H1 (cell line): ENCODE measurements around the gene SSTR5. TPM values are rescaled to one million over a fixed set of nuclear protein-coding genes. Genes with fewer than 3 reads are reported as not detected.

Source experiments
- CTCF ChIA-PET: fragments of 300-600 bp; sonication (Branson Sonifier 250); formaldehyde crosslinking; loops from one replicate; lab custom pipeline; 2021; ENCODE audit not compliant: partially characterized antibody; lab: Charles Lee
- POLR2A ChIA-PET: fragments of 300-600 bp; sonication (Branson Sonifier 250); formaldehyde crosslinking; loops from one replicate; lab custom pipeline; 2021; ENCODE audit warnings: inconsistent platforms; ENCODE audit not compliant: partially characterized antibody; lab: Charles Lee
- DNase-seq, 2 experiments: peaks; one replicate each; pipeline versions ENCODE4 v3.0.0 to v3.0.0-alpha.2; 2010 to 2022; ENCODE audit warnings: low spot score in 2 of 2, low read depth in 1 of 2, mixed read lengths in 1 of 2
- FAIRE-seq: peaks from 2 replicates; lab custom pipeline; 2011; peaks lifted over from hg19 to GRCh38; lab: Jason Lieb, UNC
- H2AFZ ChIP-seq: 2 replicates; pipeline ENCODE4 v1.8.1; 2012; ENCODE audit warnings: low read length, inconsistent platforms
- H2AK5ac ChIP-seq: 2 replicates; pipeline ENCODE4 v1.6.1; 2013; ENCODE audit warnings: low read depth, low read length
- H2BK120ac ChIP-seq: replicated peaks from 2 replicates; pipeline ENCODE3; 2013; ENCODE audit warnings: low read depth, low read length, inconsistent platforms
- H2BK12ac ChIP-seq: 2 replicates; pipeline ENCODE4 v1.6.1; 2013; ENCODE audit warnings: low read depth, low read length
- H2BK15ac ChIP-seq: 2 replicates; pipeline ENCODE4 v1.6.1; 2013; ENCODE audit warnings: low read length
- H2BK20ac ChIP-seq: 2 replicates; pipeline ENCODE4 v1.6.1; 2013; ENCODE audit warnings: low read length
- H2BK5ac ChIP-seq: 2 replicates; pipeline ENCODE4 v1.6.1; 2013; ENCODE audit warnings: low read depth, low read length
- H3K14ac ChIP-seq: 2 replicates; pipeline ENCODE4 v1.6.1; 2013; ENCODE audit warnings: inconsistent platforms; ENCODE audit not compliant: insufficient read length
- H3K18ac ChIP-seq: 2 replicates; pipeline ENCODE4 v1.6.1; 2013; ENCODE audit warnings: low read length; ENCODE audit errors: extremely low read depth
- H3K23ac ChIP-seq: 2 replicates; pipeline ENCODE4 v1.6.1; 2013; ENCODE audit warnings: inconsistent platforms; ENCODE audit not compliant: insufficient read length
- H3K23me2 ChIP-seq: 2 replicates; pipeline ENCODE4 v1.6.1; 2013; ENCODE audit warnings: low read depth, low read length
- H3K27ac ChIP-seq: 2 replicates; pipeline ENCODE4 v1.6.1; 2011; ENCODE audit warnings: low read depth, low read length, inconsistent platforms
- H3K27me3 ChIP-seq, 4 experiments: replicated peaks in 1 of 4; 1 replicate in 1 of 4; 2 replicates in 3 of 4; pipeline versions ENCODE4 v1.6.1 to v1.8.1; 2011 to 2013; ENCODE audit warnings: low read length in 3 of 4, mild to moderate bottlenecking in 3 of 4, inconsistent platforms in 2 of 4, mixed read lengths in 2 of 4, moderate library complexity in 1 of 4; ENCODE audit not compliant: control insufficient read depth in 3 of 4, insufficient read depth in 3 of 4; ENCODE audit errors: extremely low read depth in 1 of 4
- H3K36me3 ChIP-seq, 4 experiments: 2 replicates each; pipeline versions ENCODE4 v1.6.1 to v1.8.1; 2011 to 2013; ENCODE audit warnings: mild to moderate bottlenecking in 4 of 4, low read length in 3 of 4, moderate library complexity in 2 of 4, control low read depth in 1 of 4, inconsistent platforms in 1 of 4; ENCODE audit not compliant: insufficient read depth in 4 of 4, control insufficient read depth in 2 of 4
- H3K4ac ChIP-seq: replicated peaks from 2 replicates; pipeline ENCODE3; 2013; ENCODE audit warnings: low read length, low read depth, mixed read lengths, inconsistent platforms; ENCODE audit not compliant: insufficient read length
- H3K4me1 ChIP-seq, 4 experiments: replicated peaks in 1 of 4; 1 replicate in 1 of 4; 2 replicates in 3 of 4; pipeline versions ENCODE4 v1.6.1 to v1.8.1; 2011 to 2013; ENCODE audit warnings: low read length in 3 of 4, inconsistent platforms in 2 of 4, mixed read lengths in 1 of 4; ENCODE audit not compliant: insufficient read depth in 4 of 4, control insufficient read depth in 3 of 4
- H3K4me2 ChIP-seq, 2 experiments: 2 replicates each; pipeline versions ENCODE4 v1.6.1 to v1.8.1; 2011 to 2013; ENCODE audit warnings: low read depth in 2 of 2, low read length in 2 of 2, control low read depth in 1 of 2, inconsistent platforms in 1 of 2, mild to moderate bottlenecking in 1 of 2; ENCODE audit not compliant: insufficient read depth in 1 of 2
- H3K4me3 ChIP-seq, 4 experiments: fragments of 200-600, 300-600 bp in 1 of 4; sonication (generic), shearing (Covaris generic), sonication (Bioruptor Twin) in 1 of 4; 2 replicates each; pipeline versions ENCODE4 v1.5.1 to v1.8.1; 2011 to 2016; ENCODE audit warnings: low read length in 4 of 4, low read depth in 3 of 4, control low read depth in 2 of 4, inconsistent platforms in 2 of 4, mild to moderate bottlenecking in 2 of 4, mixed read lengths in 1 of 4, moderate library complexity in 1 of 4; ENCODE audit not compliant: insufficient read depth in 2 of 4; ENCODE audit errors: extremely low read depth in 1 of 4
- H3K56ac ChIP-seq: replicated peaks from 2 replicates; pipeline ENCODE3; 2013; ENCODE audit warnings: low read depth, mild to moderate bottlenecking, mixed read lengths, low read length, inconsistent platforms; ENCODE audit not compliant: insufficient read length
- H3K79me1 ChIP-seq: 2 replicates; pipeline ENCODE4 v1.6.1; 2013; ENCODE audit warnings: low read depth, low read length, control low read depth
- H3K79me2 ChIP-seq, 2 experiments: 2 replicates each; pipeline versions ENCODE4 v1.6.1 to v1.8.1; 2012 to 2013; ENCODE audit warnings: low read length in 2 of 2, mild to moderate bottlenecking in 2 of 2, inconsistent platforms in 1 of 2; ENCODE audit not compliant: insufficient read depth in 2 of 2, control insufficient read depth in 1 of 2
- H3K9ac ChIP-seq, 4 experiments: replicated peaks in 1 of 4; 1 replicate in 1 of 4; 2 replicates in 3 of 4; pipeline versions ENCODE4 v1.6.1 to v1.8.1; 2011 to 2013; ENCODE audit warnings: low read depth in 3 of 4, low read length in 3 of 4, control low read depth in 2 of 4, mild to moderate bottlenecking in 2 of 4, moderate library complexity in 2 of 4, inconsistent platforms in 1 of 4; ENCODE audit errors: extremely low read depth in 1 of 4
- H3K9me3 ChIP-seq, 2 experiments: 2 replicates each; pipeline versions ENCODE4 v1.6.1 to v1.8.1; 2012 to 2013; ENCODE audit warnings: mild to moderate bottlenecking in 2 of 2, moderate library complexity in 2 of 2, control low read depth in 1 of 2, inconsistent platforms in 1 of 2, low read depth in 1 of 2, low read length in 1 of 2, mixed read lengths in 1 of 2; ENCODE audit not compliant: insufficient read depth in 2 of 2
- H4K20me1 ChIP-seq, 2 experiments: replicated peaks in 1 of 2; 2 replicates each; pipeline versions ENCODE3 to v1.8.1; 2011 to 2013; ENCODE audit warnings: inconsistent platforms in 2 of 2, low read length in 2 of 2, mild to moderate bottlenecking in 1 of 2; ENCODE audit not compliant: insufficient read depth in 2 of 2, control insufficient read depth in 1 of 2
- H4K5ac ChIP-seq: 2 replicates; pipeline ENCODE4 v1.6.1; 2013; ENCODE audit warnings: low read length, low read depth, mixed read lengths, inconsistent platforms; ENCODE audit not compliant: insufficient read length
- H4K8ac ChIP-seq: 2 replicates; pipeline ENCODE4 v1.8.0; 2013; ENCODE audit warnings: mild to moderate bottlenecking, moderate library complexity, low read length, inconsistent platforms; ENCODE audit not compliant: insufficient read depth; ENCODE audit errors: extremely low read depth
- H4K91ac ChIP-seq: replicated peaks from 2 replicates; pipeline ENCODE3; 2013; ENCODE audit warnings: low read length, mixed read lengths, inconsistent platforms; ENCODE audit not compliant: insufficient read length
- BCL11A ChIP-seq, 2 experiments: IDR thresholded peaks; one replicate each; pipeline ENCODE4 v1.6.1; 2011; ENCODE audit warnings: low read depth in 2 of 2, low read length in 2 of 2, mild to moderate bottlenecking in 2 of 2
- BRCA1 ChIP-seq: IDR thresholded peaks from 2 replicates; pipeline ENCODE4 v1.6.1; 2012; ENCODE audit warnings: low read depth, low read length, improper control_type of control experiment
- CEBPB ChIP-seq: IDR thresholded peaks from 2 replicates; pipeline ENCODE4 v1.6.1; 2012; ENCODE audit warnings: low read depth, low read length
- CHD1 ChIP-seq: IDR thresholded peaks from 2 replicates; pipeline ENCODE4 v1.6.1; 2012; ENCODE audit warnings: low read depth, low read length, improper control_type of control experiment
- CHD2 ChIP-seq: IDR thresholded peaks from 2 replicates; pipeline ENCODE4 v1.6.1; 2012; ENCODE audit warnings: low read length, improper control_type of control experiment
- NRF1 ChIP-seq: IDR thresholded peaks from 2 replicates; pipeline ENCODE4 v1.6.1; 2011; ENCODE audit warnings: mild to moderate bottlenecking, low read depth, low read length, improper control_type of control experiment
- PHF8 ChIP-seq: fragments of 200-600 bp; sonication (generic); conservative IDR thresholded peaks from 2 replicates; pipeline ENCODE4 v1.7.1; 2012; ENCODE audit warnings: low read depth, mild to moderate bottlenecking, inconsistent platforms, low read length, moderate library complexity
- SAP30 ChIP-seq: fragments of 300-600 bp; sonication (generic); IDR thresholded peaks from 2 replicates; pipeline ENCODE4 v1.7.1; 2012; ENCODE audit warnings: low read length, moderate library complexity, mild to moderate bottlenecking, inconsistent platforms; ENCODE audit not compliant: insufficient read depth, insufficient replicate concordance
- SIX5 ChIP-seq: IDR thresholded peaks from 2 replicates; pipeline ENCODE4 v1.6.1; 2011; ENCODE audit warnings: mild to moderate bottlenecking, low read depth, low read length
- TAF7 ChIP-seq: optimal IDR thresholded peaks from 2 replicates; pipeline ENCODE3; 2011; ENCODE audit warnings: low read depth, mild to moderate bottlenecking, inconsistent platforms, low read length, moderate library complexity, borderline replicate concordance
- WGBS, 2 experiments: shearing (Covaris generic) in 1 of 2; methylation state at CpG; one replicate each; pipeline versions ENCODE4 v1.1.6 to v1.1.7; 2013 to 2015; ENCODE audit warnings: low lambda C conversion rate in 2 of 2, mixed read lengths in 2 of 2, inconsistent platforms in 1 of 2, low coverage in 1 of 2, missing lambda C conversion rate in 1 of 2; ENCODE audit not compliant: insufficient replicate concordance in 2 of 2, insufficient coverage in 1 of 2, insufficient read length in 1 of 2; ENCODE audit errors: extremely low coverage in 1 of 2, missing lambda C conversion rate in 1 of 2; 5-methylcytosine and 5-hydroxymethylcytosine counted together
- polyA plus RNA-seq, 7 experiments: library from polyadenylated mRNA; depleted of rRNA in 3 of 7; stranded (reverse) in 5 of 7; unstranded in 2 of 7; fragments of >200 nt in 5 of 7; fragments of 200-250 nt in 2 of 7; gene quantifications; 1 replicate in 5 of 7; 2 replicates in 1 of 7; 4 replicates in 1 of 7; pipeline versions ENCODE4 v1.2.1 to v1.2.3, GENCODE V29; 2011 to 2013; ENCODE audit warnings: missing spikeins in 2 of 7, mixed read lengths in 2 of 7
- total RNA-seq: library from RNA; stranded (reverse); fragmentation: NEBNext Ultra II Directional; extraction: Animal tissue kit (Norgen Biotek cat#: 25700); gene quantifications from 2 replicates; pipeline ENCODE4 v1.2.1, GENCODE V29; 2021

The SSTR5 gene
- total and polyA plus RNA-seq, 2 of the 8 experiments (the other 6 are each of a cell fraction or from before 2014, with no cell fraction given), result 0.56 to 0.60 TPM

- H3K23me2 ChIP-seq, result no peaks in the 10 kb centered on the region
- H3K23ac ChIP-seq, result no peak overlapping the region
- H3K79me1 ChIP-seq, result no peaks in the 10 kb centered on the region
- H4K5ac ChIP-seq, result no peak overlapping the region
- H4K8ac ChIP-seq, result peak overlapping the region; percentile 57
- no peak overlapping the region for H3K18ac ChIP-seq
- H2BK15ac ChIP-seq, result no peak overlapping the region
- ChIA-PET POLR2A (no interaction called here), CTCF (interaction anchor here (0.6 to 1.3 kb wide), 3 partner anchors 11 to 57 kb away, joined by 3 to 4 read pairs (median 4); no protein-coding TSS in a partner anchor)
- H3K4me3 ChIP-seq, result no peak overlapping the region
- H3K27me3 ChIP-seq, result no peaks in the 10 kb centered on the region
- no peak overlapping the region for H4K91ac ChIP-seq
- H3K27ac ChIP-seq, result no peak overlapping the region
- no peak overlapping the region for H3K4me2 ChIP-seq
- H3K4ac ChIP-seq, result no peak overlapping the region
- no peak overlapping the region for H2BK5ac ChIP-seq
- WGBS, 2 experiments, result 93% methylated on average over 7 of the region's 14 CpGs; no CpG with 5 or more reads in 1 of the 2 experiments
- H2AFZ ChIP-seq, result no peak overlapping the region
- peaks cover 0 to 6% (median 0%) of the 10 kb centered on the region in 4 experiments; a peak in 2 of 7 replicates for H3K4me1 ChIP-seq
- no peaks in the 10 kb centered on the region for H3K79me2 ChIP-seq
- no peaks in the 10 kb centered on the region for H3K9me3 ChIP-seq
- H3K36me3 ChIP-seq, result no peaks in the 10 kb centered on the region
- no peak overlapping the region for H3K14ac ChIP-seq
- no peak overlapping the region for H2BK120ac ChIP-seq
- H2BK12ac ChIP-seq, result no peak overlapping the region
- H3K56ac ChIP-seq, result no peak overlapping the region
- H4K20me1 ChIP-seq, result no peaks in the 10 kb centered on the region
- H3K9ac ChIP-seq, result no peak overlapping the region
- no peak for FAIRE-seq
- DNase-seq, result no peak
- H2AK5ac ChIP-seq, result no peak overlapping the region
- no peak for TF ChIP-seq CHD2
- TF ChIP-seq CEBPB, result no peak
- no peak for TF ChIP-seq SAP30
- TF ChIP-seq NRF1, result no peak
- TF ChIP-seq BCL11A (IDR thresholded peaks at IDR 0.05; ENCODE audit: low read depth in 2 of 2, low read length in 2 of 2), result no peak
- TF ChIP-seq SIX5, result no peak
- TF ChIP-seq BRCA1, result no peak
- no peak for TF ChIP-seq TAF7
- TF ChIP-seq PHF8, result no peak
- TF ChIP-seq CHD1, result no peak
- H2BK20ac ChIP-seq, result no peak overlapping the region
Observed at GRCh38 chr16:1122398-1122765, 49.8 kb downstream of the SSTR5 start.
